ENCODE measurements around the gene CREB5.
"Not testable (repeated sequence)": the region's sequence is repeated elsewhere in the genome, so short reads cannot be mapped to it uniquely, and the experiment has no call there.

Gene CREB5

GRCh38 chr7:28548416-28548815, 136.1 kb downstream of the CREB5 start:
- no peak for DNase-seq (ENCODE audit: low read depth in 2 of 2)

DNA sequence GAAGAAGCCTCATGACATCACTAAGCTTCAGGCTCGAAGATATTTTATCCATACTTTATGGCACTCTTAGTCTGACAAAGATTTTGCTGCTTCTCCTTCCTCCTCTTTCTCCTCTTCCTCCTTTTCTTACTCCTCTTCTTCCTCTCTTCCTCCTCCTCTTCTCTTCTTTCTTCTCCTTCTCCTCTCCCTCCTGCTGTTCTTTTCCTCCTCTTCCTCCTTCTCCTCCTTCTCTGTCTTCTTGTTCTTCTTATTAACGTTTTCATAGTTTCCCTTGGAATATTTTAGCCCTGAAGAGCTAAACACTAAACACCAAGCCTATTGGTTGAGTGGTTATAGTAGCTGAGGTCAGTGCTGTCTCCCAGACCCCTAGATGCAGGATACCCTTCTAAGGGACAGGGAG, 137.7 kb downstream of the CREB5 start:
- no peak for DNase-seq (ENCODE audit: low read depth in 2 of 2)

GRCh38 chr7:28550580-28551186, 138.4 kb downstream of the CREB5 start:
- DNase-seq (ENCODE audit: low read depth in 2 of 2) = no peak

GRCh38 chr7:28551331-28551730, 139.0 kb downstream of the CREB5 start:
- no peak for DNase-seq (ENCODE audit: low read depth in 2 of 2)

GRCh38 chr7:28551766-28552165, 139.4 kb downstream of the CREB5 start:
- not testable (repeated sequence) for DNase-seq (ENCODE audit: low read depth in 2 of 2)

GRCh38 chr7:28554802-28555471, 142.6 kb downstream of the CREB5 start:
- DNase-seq (ENCODE audit: low read depth in 2 of 2) = no peak

- DNase-seq (ENCODE audit: low read depth in 2 of 2) = no peak
These were observed 143.7 kb downstream of the CREB5 start for GRCh38 chr7:28556025-28556424.

- no peak for DNase-seq (ENCODE audit: low read depth in 2 of 2)
These were observed 144.4 kb downstream of the CREB5 start for GRCh38 chr7:28556671-28557070.

DNA sequence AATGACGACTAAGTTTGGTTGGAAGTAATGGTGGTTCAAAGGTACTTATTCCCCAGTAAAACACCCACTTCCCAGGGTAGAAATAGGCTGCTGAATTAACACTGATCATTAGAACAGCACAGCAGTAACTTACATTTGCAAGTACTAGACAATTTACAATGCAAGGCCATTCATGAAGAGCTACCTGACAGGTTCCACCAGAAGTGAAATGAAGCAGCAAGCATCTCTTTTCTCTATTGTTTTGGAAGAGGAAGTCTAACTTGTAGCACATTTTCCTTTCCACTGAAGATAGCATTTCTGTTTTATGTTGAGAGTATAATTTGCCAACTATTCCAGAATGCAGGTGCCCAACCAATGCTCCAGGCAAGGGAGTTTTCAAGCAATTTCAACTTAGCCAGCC, 145.9 kb downstream of the CREB5 start:
- no peak for DNase-seq (ENCODE audit: low read depth in 2 of 2)

GRCh38 chr7:28560767-28561166, 148.4 kb downstream of the CREB5 start:
- no peak for DNase-seq (ENCODE audit: low read depth in 2 of 2)

DNA sequence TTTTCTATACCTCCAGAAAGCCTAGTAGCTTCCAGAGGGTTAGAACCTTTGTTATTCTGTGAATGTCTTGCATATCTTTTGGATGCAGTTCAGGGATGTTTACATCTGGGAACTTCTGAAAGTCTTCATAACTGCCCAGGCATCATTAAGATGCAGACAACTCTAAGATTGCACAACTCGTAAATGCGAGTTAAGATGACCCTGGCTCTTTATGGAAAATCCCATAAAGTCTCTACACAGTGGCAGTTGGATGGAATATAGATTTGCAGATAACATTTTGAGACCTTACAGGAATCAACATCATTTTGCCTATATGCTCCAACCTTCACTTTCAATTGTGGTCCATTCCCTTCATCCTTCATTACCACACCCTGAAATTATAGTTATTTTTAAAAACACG, 151.7 kb downstream of the CREB5 start:
- no peak for DNase-seq (ENCODE audit: low read depth in 2 of 2)

DNA sequence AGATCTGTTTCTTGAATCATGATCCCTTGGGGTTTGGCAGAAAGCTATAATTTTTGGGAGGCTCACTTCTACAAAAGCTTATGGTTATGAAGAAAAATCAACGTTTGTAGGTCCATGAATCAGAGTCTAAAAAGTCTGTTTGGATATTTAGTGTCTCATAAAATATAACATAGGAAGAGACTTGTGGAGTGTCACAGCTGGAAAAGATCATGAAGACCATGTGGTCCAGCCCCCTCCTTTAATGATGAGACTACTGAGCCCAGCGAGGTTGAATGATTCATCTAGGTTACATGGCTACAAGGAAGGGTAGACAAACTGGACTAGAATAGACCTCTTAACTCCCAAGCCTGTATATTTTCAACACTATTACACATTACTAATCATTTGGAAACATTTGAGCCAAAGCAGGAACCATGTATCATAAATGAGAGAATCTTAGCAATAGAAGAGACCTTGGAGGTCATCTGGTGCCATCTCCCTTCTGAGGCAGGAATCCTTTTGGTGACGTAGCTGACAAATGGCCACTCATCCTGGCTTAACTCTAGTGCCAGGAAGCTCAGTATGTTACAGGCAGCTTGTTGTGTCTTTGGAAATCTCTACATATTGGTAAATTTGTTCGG, 152.5 kb downstream of the CREB5 start:
- DNase-seq (ENCODE audit: low read depth in 2 of 2) = no peak

- no peak for DNase-seq (ENCODE audit: low read depth in 2 of 2)
These were observed 153.7 kb downstream of the CREB5 start for GRCh38 chr7:28565980-28566379.

- no peak for DNase-seq (ENCODE audit: low read depth in 2 of 2)
These were observed 158.0 kb downstream of the CREB5 start for GRCh38 chr7:28570113-28570969.

- no peak for DNase-seq (ENCODE audit: low read depth in 2 of 2)
These were observed 158.6 kb downstream of the CREB5 start for GRCh38 chr7:28570970-28571288.

GRCh38 chr7:28571405-28571804, 159.1 kb downstream of the CREB5 start:
- DNase-seq (ENCODE audit: low read depth in 2 of 2) = no peak

GRCh38 chr7:28572321-28573058, 160.2 kb downstream of the CREB5 start:
- DNase-seq (ENCODE audit: low read depth in 2 of 2) = no peak

DNA sequence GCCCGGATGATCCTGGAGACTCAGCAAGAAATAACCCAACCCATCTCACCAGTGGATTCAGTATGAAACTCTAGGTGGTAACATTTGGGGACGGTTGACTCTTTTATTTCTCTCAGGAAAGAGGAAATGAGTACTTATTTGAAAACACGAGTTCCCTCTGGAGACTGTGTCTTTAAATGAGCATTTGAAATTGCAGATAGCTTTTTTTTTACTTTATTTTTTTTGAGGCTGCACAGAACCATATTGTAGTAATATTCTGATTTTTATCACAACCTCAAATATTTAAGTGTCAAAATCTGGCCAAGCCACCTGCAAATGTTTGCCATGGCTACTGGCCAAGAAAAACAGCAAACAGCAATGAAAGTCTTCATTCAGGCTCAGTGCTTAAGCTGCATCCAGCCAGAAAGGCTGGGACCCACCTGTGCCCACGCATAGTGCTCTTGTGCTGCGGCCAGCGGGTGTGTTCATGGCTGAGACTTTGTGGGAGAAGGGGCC, 160.8 kb downstream of the CREB5 start:
- no peak for DNase-seq (ENCODE audit: low read depth in 2 of 2)

DNA sequence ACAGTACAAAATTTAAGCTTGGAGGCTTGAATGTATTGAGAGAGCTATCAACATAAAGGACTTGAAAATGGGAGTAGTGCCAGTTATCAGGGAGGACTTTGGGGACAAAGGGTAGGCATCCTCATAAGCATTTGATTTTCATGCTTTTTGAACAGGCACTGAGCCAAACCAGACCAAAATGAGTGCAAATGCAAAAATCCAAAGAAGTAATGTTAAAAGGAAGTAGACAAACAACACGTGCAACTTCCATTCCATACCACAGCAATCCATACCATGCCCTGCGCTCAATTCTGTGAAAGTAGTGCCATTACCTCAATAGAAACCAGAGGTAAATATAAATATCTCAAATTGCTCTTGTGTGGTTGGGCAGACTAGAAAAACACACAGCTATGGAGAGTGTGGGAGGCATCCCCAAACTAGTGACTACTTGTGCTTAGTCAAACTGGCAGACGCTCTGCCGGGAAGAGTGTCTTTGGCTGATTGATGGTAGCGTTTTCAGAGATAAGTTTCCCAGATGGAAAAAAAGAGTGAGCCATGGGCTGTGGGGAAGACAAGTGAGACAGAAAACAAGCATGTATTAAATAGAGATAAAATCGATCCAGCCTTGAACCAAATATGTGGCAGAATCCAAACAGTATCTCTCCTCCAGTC, 161.5 kb downstream of the CREB5 start:
- no peak for DNase-seq (ENCODE audit: low read depth in 2 of 2)

DNA sequence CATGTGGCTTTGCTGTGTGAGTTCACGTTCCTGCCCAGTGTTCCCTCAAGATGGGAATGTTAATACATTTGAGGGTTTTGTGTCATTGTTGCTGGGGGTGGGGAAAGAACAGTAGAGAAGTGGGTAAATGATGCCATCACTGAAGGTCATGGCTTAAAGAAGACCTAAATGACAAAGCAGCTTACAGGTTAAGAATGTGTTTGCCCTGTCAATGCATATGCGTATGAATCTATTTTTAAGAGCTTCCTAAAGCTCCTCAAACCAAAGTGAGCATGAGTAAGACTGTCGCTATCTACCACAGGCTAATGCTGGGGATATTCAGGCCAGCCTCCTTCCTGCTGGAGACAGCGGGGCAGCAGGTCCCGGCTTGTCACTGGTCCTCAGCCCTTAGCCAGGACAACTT, 162.9 kb downstream of the CREB5 start:
- DNase-seq (ENCODE audit: low read depth in 2 of 2) = no peak

DNA sequence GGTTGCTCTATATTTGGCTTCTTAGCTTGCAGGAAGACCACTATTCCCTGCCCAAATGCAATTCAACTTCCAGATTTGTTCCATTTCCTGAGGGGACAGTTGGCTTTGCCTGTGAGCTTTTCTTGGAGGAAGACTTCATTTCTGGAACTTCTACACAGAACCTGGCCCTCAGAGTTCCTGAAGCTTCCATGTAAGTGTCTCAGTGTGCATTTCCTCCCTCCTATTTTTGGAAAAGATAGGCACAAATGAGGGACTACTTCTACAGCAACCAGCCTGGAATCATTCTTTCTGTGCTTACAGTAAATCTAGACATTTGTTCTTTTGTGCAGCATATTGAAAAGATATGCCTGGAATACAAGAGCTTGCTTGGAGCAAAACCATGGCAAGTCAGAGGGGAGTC, 164.3 kb downstream of the CREB5 start:
- DNase-seq (ENCODE audit: low read depth in 2 of 2) = no peak
